GM13976 (cell line): ENCODE measurements around the gene DARS2.
"Not testable (repeated sequence)": the region's sequence is repeated elsewhere in the genome, so short reads cannot be mapped to it uniquely, and the experiment has no call there.

Experiments
- DNase-seq: peaks from one replicate; pipeline ENCODE4 v3.0.0; 2012; ENCODE audit warnings: low spot score
- CTCF ChIP-seq: IDR thresholded peaks from 2 replicates; pipeline ENCODE4 v1.5.1; 2012; ENCODE audit warnings: borderline replicate concordance, mild to moderate bottlenecking; ENCODE audit not compliant: insufficient read depth; ENCODE audit errors: extremely low read depth, missing control alignments, control extremely low read depth
- in situ Hi-C: fragments of 300-500 bp; cut with MboI; formaldehyde crosslinking; loops from one replicate; pipeline ENCODE4 v1.12.0; 2022; ENCODE audit warnings: low sequenced_read_pairs, mixed read lengths, inconsistent platforms; ENCODE audit not compliant: unreplicated experiment

The DARS2 gene

GRCh38 chr1:173861731-173862145 is 37.3 kb downstream of the DARS2 start:
- TF ChIP-seq CTCF: no peak
- in situ Hi-C loops: no loop called here
- no peak for DNase-seq

- DNase-seq, in situ Hi-C loops: not testable (repeated sequence)
These were observed 37.8 kb downstream of the DARS2 start for GRCh38 chr1:173862146-173862768.

- no peak for DNase-seq
- no peak for TF ChIP-seq CTCF
- in situ Hi-C loops: no loop called here
These were observed 38.3 kb downstream of the DARS2 start for GRCh38 chr1:173862769-173863223.

GRCh38 chr1:173863224-173864161 is 39.0 kb downstream of the DARS2 start:
- in situ Hi-C loops: no loop called here
- DNase-seq: no peak
- no peak for TF ChIP-seq CTCF

- no peak for DNase-seq
- in situ Hi-C loops: no loop called here
- TF ChIP-seq CTCF: no peak
These were observed 39.9 kb downstream of the DARS2 start for GRCh38 chr1:173864179-173864867.

GRCh38 chr1:173865468-173866164 is 41.1 kb downstream of the DARS2 start:
- DNase-seq: no peak
- TF ChIP-seq CTCF: no peak
- in situ Hi-C loops: no loop called here
